ENCODE measurements around the gene COL6A5. TPM values are rescaled to one million over a fixed set of nuclear protein-coding genes. Genes with fewer than 3 reads are reported as not detected.
"Not testable (repeated sequence)": the region's sequence is repeated elsewhere in the genome, so short reads cannot be mapped to it uniquely, and the experiment has no call there.

Gene COL6A5
- total RNA-seq, 1 donor from 2014 or later: not detected

- intact Hi-C loops (cut with DNase I): no loop called here
- DNase-seq (no peak), ATAC-seq (ENCODE audit: poor library complexity) (no peak)
Measured at GRCh38 chr3:130379274-130379673, 33.8 kb downstream of the COL6A5 start.

DNA sequence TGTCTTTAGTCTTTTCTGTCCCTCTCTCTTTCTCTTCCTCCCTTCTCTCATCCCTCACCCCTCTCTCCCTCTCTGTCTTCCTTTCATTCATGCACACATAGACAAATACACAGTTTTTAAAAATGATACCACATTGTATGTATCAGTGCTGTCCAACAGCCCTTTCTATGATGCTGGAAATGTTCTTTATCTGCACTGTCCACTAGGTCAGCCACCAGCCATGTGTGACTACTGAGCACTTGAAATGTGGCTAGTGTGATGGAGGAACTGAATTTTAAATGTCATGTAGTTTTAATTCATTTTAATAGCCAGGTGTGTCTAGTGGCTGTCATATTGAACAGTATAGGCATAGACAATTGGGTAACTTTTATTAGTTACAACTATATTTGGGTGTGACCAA, 34.9 kb downstream of the COL6A5 start:
- DNase-seq: no peak
- ATAC-seq (ENCODE audit: poor library complexity): no peak
- intact Hi-C loops (cut with DNase I): no loop called here

DNA sequence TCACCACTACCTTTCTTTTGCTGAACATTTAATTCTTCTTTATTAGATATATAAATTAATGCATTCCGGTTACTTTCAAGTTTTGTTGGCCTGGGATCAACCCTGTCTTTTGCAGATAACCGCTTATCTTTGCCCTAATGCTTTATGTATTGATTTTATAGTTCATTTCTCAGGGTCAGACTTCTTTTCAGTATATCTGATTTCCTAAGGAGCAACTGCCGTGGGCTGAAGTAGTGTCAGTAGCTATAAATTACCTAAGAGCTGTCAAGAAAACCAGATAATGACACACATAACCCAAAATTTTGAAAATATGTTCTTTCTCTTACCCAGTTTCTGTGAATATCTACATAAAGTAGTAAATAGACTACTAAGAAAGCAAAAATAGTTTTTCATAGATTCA, 38.0 kb downstream of the COL6A5 start:
- intact Hi-C loops (cut with DNase I): no loop called here
- DNase-seq: no peak
- ATAC-seq (ENCODE audit: poor library complexity): no peak

DNA sequence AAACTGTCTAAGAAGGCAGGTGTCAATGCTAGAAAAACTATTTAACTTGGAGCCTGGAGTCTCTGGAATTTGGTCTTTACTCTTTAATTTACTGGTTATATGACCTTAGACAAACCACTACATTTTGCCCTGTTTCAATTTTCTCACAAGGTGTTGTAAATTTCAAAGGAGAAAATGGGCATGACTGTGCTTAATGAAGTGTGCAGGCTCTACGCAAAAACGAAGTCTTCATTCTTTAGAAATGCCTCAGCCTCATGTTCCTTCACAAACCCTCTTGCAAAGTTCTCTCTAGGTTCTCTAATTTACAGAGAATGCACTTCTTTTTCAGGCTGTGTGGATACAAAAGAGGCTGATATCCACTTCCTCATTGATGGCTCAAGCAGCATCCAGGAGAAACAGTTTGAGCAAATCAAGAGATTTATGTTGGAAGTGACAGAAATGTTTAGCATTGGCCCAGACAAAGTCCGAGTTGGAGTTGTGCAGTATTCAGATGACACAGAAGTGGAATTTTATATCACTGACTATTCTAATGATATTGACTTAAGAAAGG, 39.1 kb downstream of the COL6A5 start:
- no peak for DNase-seq
- intact Hi-C loops (cut with DNase I): no loop called here

GRCh38 chr3:130386604-130387263, 41.3 kb downstream of the COL6A5 start:
- DNase-seq: no peak
- intact Hi-C loops (cut with DNase I): no loop called here
- no peak for ATAC-seq (ENCODE audit: poor library complexity)

More for the DNA sequence above, 39.1 kb downstream of the COL6A5 start:
- no peak for ATAC-seq (ENCODE audit: poor library complexity)

DNA sequence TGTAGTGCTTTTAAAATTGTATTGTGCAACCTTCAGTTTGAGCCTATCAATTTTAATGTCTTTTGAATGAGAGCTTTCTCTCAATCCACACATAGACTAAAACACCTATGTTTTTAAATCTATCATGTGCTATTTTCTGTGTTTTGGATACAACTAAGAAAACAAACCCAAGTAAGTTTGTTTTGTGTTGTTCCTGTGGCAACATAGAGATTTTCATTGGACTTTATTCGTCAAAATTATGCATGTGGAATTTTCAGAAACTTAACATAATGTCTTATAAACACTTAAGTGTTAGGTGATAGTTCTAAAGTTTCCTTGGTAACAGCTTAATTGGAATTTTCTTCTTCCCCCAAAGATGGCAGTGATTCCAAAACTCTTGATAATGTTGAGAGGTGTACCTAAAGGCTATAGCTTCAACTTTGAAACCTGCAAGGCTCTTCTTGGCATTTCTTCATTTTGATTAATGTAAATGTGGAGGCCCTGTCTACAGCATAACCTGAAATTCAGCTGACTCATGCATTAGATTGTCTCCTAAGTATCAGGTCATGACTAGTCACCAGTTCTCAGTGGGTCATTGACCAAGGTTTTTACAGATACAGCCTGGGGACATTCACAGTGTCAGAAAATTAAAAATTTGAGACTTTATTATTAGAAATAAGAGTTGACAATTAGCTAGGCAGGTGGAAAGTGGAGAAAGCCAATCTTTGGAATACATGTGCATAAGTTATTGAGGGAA, 44.4 kb downstream of the COL6A5 start:
- no peak for ATAC-seq (ENCODE audit: poor library complexity)
- no peak for DNase-seq

GRCh38 chr3:130392266-130392665, 46.8 kb downstream of the COL6A5 start:
- no peak for ATAC-seq (ENCODE audit: poor library complexity)
- DNase-seq: no peak
- intact Hi-C loops (cut with DNase I): no loop called here

More for the DNA sequence above, 44.4 kb downstream of the COL6A5 start:
- intact Hi-C loops (cut with DNase I): no loop called here

GRCh38 chr3:130393594-130393993, 48.1 kb downstream of the COL6A5 start:
- DNase-seq (no peak), ATAC-seq (ENCODE audit: poor library complexity) (no peak)
- intact Hi-C loops (cut with DNase I): no loop called here

DNA sequence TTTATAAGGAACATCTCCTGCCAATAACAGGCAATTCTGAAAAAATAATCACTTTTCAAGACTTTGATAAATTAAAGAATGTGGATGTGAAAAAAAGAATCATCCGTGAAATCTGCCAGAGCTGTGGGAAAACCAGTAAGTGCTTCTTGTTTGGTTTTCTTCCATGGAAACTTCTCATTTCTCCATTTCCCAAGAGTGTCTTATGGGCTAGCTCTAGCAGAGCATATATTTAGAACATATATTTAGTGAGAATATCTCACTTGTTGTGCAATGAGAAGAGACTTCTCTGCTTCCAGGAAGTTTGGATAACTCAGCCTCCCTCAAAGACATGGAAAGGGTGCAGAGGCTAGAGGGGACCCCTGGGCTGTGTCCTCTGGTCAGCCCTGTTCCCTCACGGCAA, 49.9 kb downstream of the COL6A5 start:
- ATAC-seq (ENCODE audit: poor library complexity): no peak
- no peak for DNase-seq
- intact Hi-C loops (cut with DNase I): no loop called here

DNA sequence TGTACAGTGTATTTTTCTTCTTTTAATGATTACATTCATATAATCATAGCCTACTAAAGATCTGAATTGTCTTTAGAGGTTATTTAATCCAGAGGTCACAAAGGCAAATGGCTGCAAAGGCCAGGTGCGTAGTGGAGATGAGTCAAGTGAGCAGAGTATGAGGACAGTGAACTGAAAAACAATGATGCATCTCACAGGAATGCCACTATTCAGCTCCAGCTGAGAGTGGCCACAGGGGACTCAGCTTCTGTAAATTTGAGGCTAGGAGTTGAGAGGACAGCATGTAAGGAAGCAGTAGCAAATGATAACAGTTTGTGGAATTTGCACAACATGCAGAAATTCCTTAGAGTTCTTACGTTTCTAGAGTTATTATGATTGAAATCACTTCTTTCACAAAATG, 50.4 kb downstream of the COL6A5 start:
- ATAC-seq (ENCODE audit: poor library complexity): no peak
- intact Hi-C loops (cut with DNase I): no loop called here
- DNase-seq: no peak

DNA sequence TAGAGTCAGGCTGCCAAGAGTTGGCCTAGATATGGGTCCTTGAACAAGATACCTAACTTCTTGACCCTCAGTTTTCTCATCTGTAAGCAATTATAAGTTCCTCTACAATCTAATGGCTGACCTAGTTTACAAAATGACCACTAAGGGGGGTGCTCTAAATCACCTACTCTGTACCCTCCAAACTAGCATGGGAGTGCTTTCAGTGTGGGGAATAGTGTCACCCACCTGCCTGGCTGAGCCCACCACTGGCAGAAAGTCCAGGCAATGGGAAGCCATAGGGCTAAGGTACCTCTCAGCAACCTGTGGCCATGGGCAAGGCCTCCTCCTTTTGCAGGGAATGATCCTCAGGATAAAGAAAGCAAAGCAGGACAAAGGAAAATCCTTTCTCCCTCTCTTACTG, 58.9 kb downstream of the COL6A5 start:
- intact Hi-C loops (cut with DNase I): no loop called here
- ATAC-seq (ENCODE audit: poor library complexity) (no peak), DNase-seq (no peak)

GRCh38 chr3:130405956-130406355, 60.5 kb downstream of the COL6A5 start:
- DNase-seq: no peak
- intact Hi-C loops (cut with DNase I): no loop called here
- no peak for ATAC-seq (ENCODE audit: poor library complexity)

DNA sequence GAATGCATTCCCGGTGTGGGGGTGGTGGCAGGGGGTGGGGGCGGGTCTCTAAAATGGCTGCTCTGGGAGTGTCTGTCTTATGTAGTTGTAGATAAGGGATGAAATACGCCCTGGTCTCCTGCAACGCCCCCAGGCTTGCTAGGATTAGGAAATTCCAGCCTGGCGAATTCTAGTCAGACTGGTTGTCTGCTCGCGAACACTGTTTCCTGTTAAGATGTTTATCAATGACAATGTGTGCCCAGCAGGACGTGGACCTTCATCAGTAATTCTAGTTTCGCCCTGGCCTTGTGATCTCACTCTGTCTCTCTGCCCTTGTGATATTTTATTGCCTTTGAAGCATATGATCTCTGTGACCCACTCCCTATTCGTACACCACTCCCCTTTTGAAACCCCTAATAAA, 62.8 kb downstream of the COL6A5 start:
- intact Hi-C loops (cut with DNase I); DNase-seq; ATAC-seq (ENCODE audit: poor library complexity): not testable (repeated sequence)

DNA sequence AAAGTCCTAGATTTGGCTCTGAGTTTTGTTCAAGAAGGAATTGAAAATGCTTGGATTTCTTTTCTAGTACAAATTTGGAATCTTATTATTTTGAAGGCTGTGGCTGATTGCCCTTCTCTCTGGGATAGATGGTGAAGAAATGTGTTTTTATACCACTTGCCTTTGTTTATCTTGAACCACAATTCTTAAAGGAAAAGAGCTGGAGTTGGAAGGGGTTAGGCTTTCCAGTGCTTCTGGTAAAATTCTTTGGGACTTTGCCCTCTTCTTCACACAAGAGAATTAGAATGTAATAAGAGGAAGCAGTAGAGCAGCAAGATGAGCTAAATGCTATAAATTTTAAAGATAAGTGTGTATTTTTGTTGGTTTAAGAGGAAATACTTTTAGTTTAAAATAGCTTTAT, 65.8 kb downstream of the COL6A5 start:
- intact Hi-C loops (cut with DNase I): no loop called here
- DNase-seq (no peak), ATAC-seq (ENCODE audit: poor library complexity) (no peak)

- ATAC-seq (ENCODE audit: poor library complexity): no peak
- no peak for DNase-seq
- intact Hi-C loops (cut with DNase I): no loop called here
Measured at GRCh38 chr3:130412991-130413560, 67.6 kb downstream of the COL6A5 start.

DNA sequence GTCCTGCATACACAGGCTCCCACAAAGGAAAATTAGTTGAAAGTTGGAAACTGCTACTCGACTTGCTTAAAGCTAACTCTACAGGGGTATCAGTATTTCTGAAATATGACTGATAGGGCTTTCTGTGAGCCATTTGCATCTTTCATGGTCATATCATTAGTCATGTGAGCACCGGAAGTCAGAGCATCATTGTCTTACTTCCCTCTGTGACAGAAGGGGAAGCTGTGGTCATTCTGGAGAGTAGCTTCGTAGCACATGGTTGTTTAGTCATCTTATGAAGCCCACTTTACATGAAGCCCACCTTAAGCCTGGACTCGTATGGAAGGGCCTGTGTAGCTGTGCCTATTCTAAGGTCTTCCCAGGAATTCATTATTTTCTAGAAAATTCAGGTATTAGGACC, 69.0 kb downstream of the COL6A5 start:
- intact Hi-C loops (cut with DNase I): no loop called here
- ATAC-seq (ENCODE audit: poor library complexity): no peak

GRCh38 chr3:130420466-130420865, 75.0 kb downstream of the COL6A5 start:
- DNase-seq: no peak
- no peak for ATAC-seq (ENCODE audit: poor library complexity)
- intact Hi-C loops (cut with DNase I): no loop called here

More for the DNA sequence above, 69.0 kb downstream of the COL6A5 start:
- DNase-seq: no peak

- ATAC-seq (ENCODE audit: poor library complexity): no peak
- DNase-seq: no peak
- intact Hi-C loops (cut with DNase I): no loop called here
Measured at GRCh38 chr3:130423064-130423463, 77.6 kb downstream of the COL6A5 start.

DNA sequence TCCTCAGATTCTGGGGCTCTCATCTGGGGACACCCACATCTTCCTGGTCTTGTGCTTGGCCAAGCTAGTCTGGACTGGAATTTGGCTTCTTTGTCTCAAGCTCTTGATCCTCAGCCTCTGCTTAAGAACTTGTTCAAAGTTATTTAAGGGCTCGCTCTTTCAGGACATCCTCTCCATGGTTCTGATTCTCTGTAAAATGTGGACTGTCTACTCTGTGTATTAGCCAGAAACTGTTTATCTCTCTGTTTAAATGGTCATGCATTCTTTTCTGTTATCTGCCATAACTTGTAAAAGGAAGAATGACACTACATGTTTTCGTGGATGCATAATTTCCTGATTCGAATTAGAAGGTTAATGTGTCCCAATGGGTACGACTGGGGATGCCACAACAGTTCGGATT, 79.4 kb downstream of the COL6A5 start:
- intact Hi-C loops (cut with DNase I): no loop called here
- ATAC-seq (ENCODE audit: poor library complexity): no peak
- DNase-seq: no peak

DNA sequence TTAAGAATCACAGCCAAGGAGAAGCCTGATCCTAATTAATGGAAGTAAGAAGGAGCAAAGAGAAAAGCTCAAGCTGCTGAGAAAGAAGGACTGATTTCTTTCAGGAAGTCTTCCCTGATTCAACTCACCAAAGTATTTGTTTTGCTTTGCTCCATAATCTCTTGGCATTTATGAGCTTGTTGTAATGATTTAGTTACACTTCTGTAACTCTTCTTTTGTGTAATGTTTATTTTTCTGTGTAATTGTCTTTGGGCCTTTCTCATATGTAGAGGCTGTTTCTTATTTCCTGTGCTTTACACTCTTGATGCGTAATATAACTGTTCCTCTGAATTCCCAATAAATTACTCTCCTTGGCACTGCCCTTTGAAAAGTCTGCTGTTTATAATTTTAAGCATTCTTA, 80.0 kb downstream of the COL6A5 start:
- no peak for ATAC-seq (ENCODE audit: poor library complexity)
- no peak for DNase-seq
- intact Hi-C loops (cut with DNase I): no loop called here

All from Right ventricle myocardium superior (tissue), 1 donor.